Measurements from ENCODE around the gene PUS1. TPM values are rescaled to one million over a fixed set of nuclear protein-coding genes. Genes with fewer than 3 reads are reported as not detected.
"Not testable (repeated sequence)": the region's sequence is repeated elsewhere in the genome, so short reads cannot be mapped to it uniquely, and the experiment has no call there.

The PUS1 gene
- total RNA-seq, 1 donor from 2014 or later, result 22.7 TPM

- no peak for TF ChIP-seq CTCF (IDR thresholded peaks at IDR 0.05)
- intact Hi-C loops (cut with DNase I), result no loop called here
- DNase-seq (ENCODE audit: low spot score in 2 of 2), result peak in 1 of 2 donors; percentile 59
Measured at GRCh38 chr12:131944601-131945251, 15.7 kb downstream of the PUS1 start.

GRCh38 chr12:131946757-131947156, 17.7 kb downstream of the PUS1 start:
- H3K4me1 ChIP-seq, result peaks cover 3 to 16% of the 10 kb centered on the region in 2 donors
- H3K36me3 ChIP-seq, result peaks cover 4 to 18% of the 10 kb centered on the region in 2 donors
- TF ChIP-seq CTCF (IDR thresholded peaks at IDR 0.05), result no peak
- no peak overlapping the region for H3K4me3 ChIP-seq
- DNase-seq (ENCODE audit: low spot score in 2 of 2), result no peak
- no peaks in the 10 kb centered on the region for H3K9me3 ChIP-seq
- intact Hi-C loops (cut with DNase I), result no loop called here
- peak overlapping the region; percentile 27 to 93 for H3K27ac ChIP-seq
- H3K27me3 ChIP-seq, result no peaks in the 10 kb centered on the region

More at GRCh38 chr12:131944601-131945251, 15.7 kb downstream of the PUS1 start:
- Histone ChIP-seq H3K36me3 (peaks cover 16 to 27% of the 10 kb centered on the region in 2 donors), H3K9me3 (no peaks in the 10 kb centered on the region), H3K27me3 (no peaks in the 10 kb centered on the region), H3K4me1 (peaks cover 0 to 5% of the 10 kb centered on the region in 2 donors), H3K27ac (no peak overlapping the region), H3K4me3 (no peak overlapping the region)

- H3K9me3 ChIP-seq, result no peaks in the 10 kb centered on the region
- peaks cover 3 to 19% of the 10 kb centered on the region in 2 donors for H3K4me1 ChIP-seq
- H3K27ac ChIP-seq, result peak overlapping the region; percentile 61 to 93
- no peak for TF ChIP-seq CTCF (IDR thresholded peaks at IDR 0.05)
- H3K36me3 ChIP-seq, result peaks cover 0 to 12% of the 10 kb centered on the region in 2 donors
- intact Hi-C loops (cut with DNase I), result no loop called here
- no peaks in the 10 kb centered on the region for H3K27me3 ChIP-seq
- H3K4me3 ChIP-seq, result no peak overlapping the region
- no peak for DNase-seq (ENCODE audit: low spot score in 2 of 2)
Measured at GRCh38 chr12:131947482-131948027, 18.5 kb downstream of the PUS1 start.

- Histone ChIP-seq H3K36me3 (peaks cover 0 to 6% of the 10 kb centered on the region in 2 donors), H3K27me3 (no peaks in the 10 kb centered on the region), H3K9me3 (no peaks in the 10 kb centered on the region), H3K4me3 (no peak overlapping the region), H3K27ac (peak overlapping the region; percentile 83 to 93), H3K4me1 (peaks cover 3 to 20% of the 10 kb centered on the region in 2 donors)
- no peak for TF ChIP-seq CTCF (IDR thresholded peaks at IDR 0.05)
- no peak for DNase-seq (ENCODE audit: low spot score in 2 of 2)
- intact Hi-C loops (cut with DNase I), result no loop called here
Measured at GRCh38 chr12:131948166-131948712, 19.2 kb downstream of the PUS1 start.

- not testable (repeated sequence) for H3K9me3 ChIP-seq, H3K27me3 ChIP-seq, H3K36me3 ChIP-seq
- peak in 1 of 2 donors; percentile 77 for DNase-seq (ENCODE audit: low spot score in 2 of 2)
- Histone ChIP-seq H3K4me3 (peak overlapping the region; percentile 76 to 94), H3K4me1 (peaks cover 3 to 20% of the 10 kb centered on the region in 2 donors), H3K27ac (peak overlapping the region; percentile 83 to 93)
- intact Hi-C loops (cut with DNase I), result loop anchor here (1.0 kb wide), 3 partner anchors 20 to 135 kb away; partner anchors contain the start of gene PUS1
Measured at GRCh38 chr12:131948713-131949430, 19.8 kb downstream of the PUS1 start.

Measured in ascending aorta (tissue), 2 donors.